ENCODE data around the gene CBLC. TPM values are rescaled to one million over a fixed set of nuclear protein-coding genes. Genes with fewer than 3 reads are reported as not detected.

CBLC gene
- 0.06 TPM in 1 of 5 replicates, not detected in the others for total RNA-seq (2022; extraction: Qiagen RNA extraction)

GRCh38 chr19:44777715-44778347 lies at the start of gene CBLC:
Gene CBLC (plus strand): TSS chr19:44777890. CDS start chr19:44777932, 42 bp downstream.

GRCh38 chr19:44748426-44749254 lies 29.1 kb upstream of the CBLC start, which contains the start of gene BCL3:
Gene BCL3 (plus strand): TSS chr19:44748708. CDS start chr19:44748791, 83 bp downstream.

GRCh38 chr19:44808463-44809371 lies 31.0 kb downstream of the CBLC start, which contains the start of gene BCAM:
Gene BCAM (plus strand): TSS chr19:44809103. CDS start chr19:44809125, 22 bp downstream.

GRCh38 chr19:44845612-44846454 lies 68.1 kb downstream of the CBLC start, which contains the start of gene NECTIN2:
Gene NECTIN2 (plus strand): TSS chr19:44846297. CDS start chr19:44846526, 229 bp downstream.

Other genes starting within 250 kb of the CBLC start
- 0.05 to 0.06 TPM (median 0.05 TPM) in 4 of 5 replicates, not detected in the other for gene CEACAM20, start 248.2 kb upstream of the CBLC start, total RNA-seq (2022; extraction: Qiagen RNA extraction)
- 0.19 to 0.74 TPM (median 0.43 TPM) in 5 replicates for gene IGSF23, start 164.3 kb upstream of the CBLC start, total RNA-seq (2022; extraction: Qiagen RNA extraction)
- 102 to 134 TPM (median 128 TPM) in 5 replicates for gene PVR, start 134.0 kb upstream of the CBLC start, total RNA-seq (2022; extraction: Qiagen RNA extraction)
- 6.3 to 12.6 TPM (median 10.0 TPM) in 5 replicates for gene CEACAM19, start 106.4 kb upstream of the CBLC start, total RNA-seq (2022; extraction: Qiagen RNA extraction)
- 0.05 to 0.14 TPM (median 0.08 TPM) in 4 of 5 replicates, not detected in the other for gene CEACAM16, start 78.7 kb upstream of the CBLC start, total RNA-seq (2022; extraction: Qiagen RNA extraction)
- gene BCL3, start 29.2 kb upstream of the CBLC start, total RNA-seq (2022; extraction: Qiagen RNA extraction) = 25.7 to 66.4 TPM (median 59.5 TPM) in 5 replicates
- 56.0 to 89.4 TPM (median 81.7 TPM) in 5 replicates for gene BCAM, start 31.2 kb downstream of the CBLC start, total RNA-seq (2022; extraction: Qiagen RNA extraction)
- gene NECTIN2, start 68.4 kb downstream of the CBLC start, total RNA-seq (2022; extraction: Qiagen RNA extraction) = 68.1 to 82.4 TPM (median 79.9 TPM) in 5 replicates
- gene TOMM40, start 113.4 kb downstream of the CBLC start, total RNA-seq (2022; extraction: Qiagen RNA extraction) = 188 to 264 TPM (median 240 TPM) in 5 replicates
- gene APOE, start 127.9 kb downstream of the CBLC start, total RNA-seq (2022; extraction: Qiagen RNA extraction) = 10.3 to 17.3 TPM (median 12.0 TPM) in 5 replicates
- gene APOC1, start 136.7 kb downstream of the CBLC start, total RNA-seq (2022; extraction: Qiagen RNA extraction) = 91.2 to 130 TPM (median 94.0 TPM) in 5 replicates
- not detected in 5 replicates for gene APOC4, start 164.3 kb downstream of the CBLC start, total RNA-seq (2022; extraction: Qiagen RNA extraction)
- gene APOC2, start 168.2 kb downstream of the CBLC start, total RNA-seq (2022; extraction: Qiagen RNA extraction) = not detected in 5 replicates
- gene CLPTM1, start 177.5 kb downstream of the CBLC start, total RNA-seq (2022; extraction: Qiagen RNA extraction) = 119 to 206 TPM (median 194 TPM) in 5 replicates
- gene RELB, start 223.6 kb downstream of the CBLC start, total RNA-seq (2022; extraction: Qiagen RNA extraction) = 21.2 to 36.9 TPM (median 33.8 TPM) in 5 replicates

Measured in A549 treated with dexamethasone at 1 μM for 4 hours (cell line).